ENCODE data around the gene ZNF74.

GRCh38 chr22:20396639-20397038, 2.7 kb downstream of the ZNF74 start:
- TF ChIP-seq CTCF (IDR thresholded peaks at IDR 0.05; ENCODE audit: borderline replicate concordance, extremely low read depth, low read length, poor library complexity, severe bottlenecking): no peak
- TF ChIP-seq EZH2 (IDR thresholded peaks at IDR 0.05; ENCODE audit: borderline replicate concordance, low read depth, low read length, severe bottlenecking): no peak

Measured in DND-41 (cell line).